Measurements from ENCODE around the gene RAB23.

Gene RAB23

GRCh38 chr6:57147955-57148858 lies 73.9 kb downstream of the RAB23 start:
- no peak for DNase-seq (ENCODE audit: low read depth)
- no peak overlapping the region for H3K4me3 ChIP-seq (ENCODE audit: low read depth, low read length)

GRCh38 chr6:57147401-57147800 lies 74.7 kb downstream of the RAB23 start:
- no peak for DNase-seq (ENCODE audit: low read depth)
- H3K4me3 ChIP-seq (ENCODE audit: low read depth, low read length) = no peak overlapping the region

DNA sequence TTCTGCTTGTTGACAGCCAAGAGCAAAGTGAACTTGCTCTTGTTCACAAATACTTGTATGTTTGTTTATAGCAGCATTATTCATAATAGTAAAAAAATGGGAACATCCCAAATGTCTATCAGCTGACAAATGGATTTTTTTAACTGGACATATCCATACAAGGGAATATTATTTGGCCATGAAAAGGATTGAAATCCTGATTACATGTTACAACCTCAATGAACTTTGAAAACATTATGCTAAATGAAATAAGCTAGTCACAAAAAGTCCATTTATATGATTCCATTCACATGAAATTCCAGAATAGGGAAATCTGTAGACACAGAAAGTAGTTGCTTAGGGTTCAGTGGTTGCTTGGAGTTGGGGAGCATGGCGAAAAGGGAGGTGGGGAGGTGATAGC lies 78.4 kb downstream of the RAB23 start:
- no peak overlapping the region for H3K4me3 ChIP-seq (ENCODE audit: low read depth, low read length)
- no peak for DNase-seq (ENCODE audit: low read depth)

GRCh38 chr6:57142178-57142525 lies 80.0 kb downstream of the RAB23 start:
- DNase-seq (ENCODE audit: low read depth) = no peak

GRCh38 chr6:57141451-57142177 lies 80.5 kb downstream of the RAB23 start:
- H3K4me3 ChIP-seq (ENCODE audit: low read depth, low read length) = no peak overlapping the region
- DNase-seq (ENCODE audit: low read depth) = no peak

More at GRCh38 chr6:57142178-57142525, 80.0 kb downstream of the RAB23 start:
- H3K4me3 ChIP-seq (ENCODE audit: low read depth, low read length) = no peak overlapping the region

- DNase-seq (ENCODE audit: low read depth) = no peak
- H3K4me3 ChIP-seq (ENCODE audit: low read depth, low read length) = no peak overlapping the region
Observed at GRCh38 chr6:57138026-57138425, 84.1 kb downstream of the RAB23 start.

DNA sequence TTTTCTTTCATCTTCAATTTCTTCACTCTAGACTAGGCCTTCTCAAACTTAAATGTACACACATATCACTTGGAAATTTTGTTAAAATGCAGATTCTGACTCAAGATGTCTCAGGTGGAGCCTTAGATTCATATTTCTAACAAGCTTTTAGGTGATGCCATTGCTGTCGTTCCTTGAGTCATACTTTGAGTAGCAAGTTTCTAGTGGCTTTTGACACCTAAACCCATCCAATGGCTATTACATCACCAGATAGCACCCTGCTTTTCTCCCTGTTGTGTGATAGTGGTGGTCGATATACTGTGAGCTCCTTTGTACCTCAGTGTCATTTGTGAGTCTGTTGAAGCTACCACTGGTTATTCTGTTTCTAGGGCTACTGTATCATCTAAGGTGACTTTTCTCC lies 84.8 kb downstream of the RAB23 start:
- no peak for DNase-seq (ENCODE audit: low read depth)
- no peak overlapping the region for H3K4me3 ChIP-seq (ENCODE audit: low read depth, low read length)
